SK-N-SH (cell line): ENCODE measurements around the gene ZNF783. TPM values are rescaled to one million over a fixed set of nuclear protein-coding genes. Genes with fewer than 3 reads are reported as not detected.

Experiments used
- CTCF ChIA-PET: fragments of 300-600, 350-600 bp; formaldehyde crosslinking; extraction: SDS; loops from one replicate; lab custom pipeline; 2021; lab: Yijun Ruan, JAX
- POLR2A ChIA-PET: fragments of 350-600 bp; sonication (Branson Sonifier 250); formaldehyde crosslinking; extraction: SDS; loops from one replicate; lab custom pipeline; 2020; ENCODE audit warnings: antibody characterized with exemption, inconsistent platforms; lab: Yijun Ruan, JAX
- DNase-seq: peaks from one replicate; pipeline ENCODE4 v3.0.0; 2012
- H2AFZ ChIP-seq: fragments of 200-600 bp; sonication (generic); 2 replicates; pipeline ENCODE4 v1.8.1; 2016; ENCODE audit warnings: antibody characterized with exemption, mild to moderate bottlenecking, low read depth
- H3F3A ChIP-seq: fragments of 200-600 bp; sonication (generic); replicated peaks from 2 replicates; pipeline ENCODE3; 2016; ENCODE audit warnings: antibody characterized with exemption, mild to moderate bottlenecking; ENCODE audit not compliant: insufficient read depth
- H3K27ac ChIP-seq, 2 experiments: fragments of 200-500 bp in 1 of 2; fragments of 200-600 bp in 1 of 2; sonication (Bioruptor generic) in 1 of 2; sonication (generic), shearing (Covaris generic) in 1 of 2; 2 replicates each; pipeline versions ENCODE4 v1.5.1 to v1.6.1; 2014 to 2016; ENCODE audit warnings: low read depth in 2 of 2, inconsistent platforms in 1 of 2, low read length in 1 of 2, mild to moderate bottlenecking in 1 of 2, mixed read lengths in 1 of 2
- H3K27me3 ChIP-seq: fragments of 200-600 bp; sonication (generic), shearing (Covaris generic); 2 replicates; pipeline ENCODE4 v1.6.1; 2016; ENCODE audit warnings: mixed run types; ENCODE audit not compliant: insufficient read depth
- H3K36me3 ChIP-seq, 2 experiments: fragments of 200-500 bp in 1 of 2; fragments of 200-600 bp in 1 of 2; sonication (Bioruptor generic) in 1 of 2; sonication (generic) in 1 of 2; replicated peaks in 1 of 2; 2 replicates each; pipeline versions ENCODE3 to v1.5.1; 2014 to 2016; ENCODE audit warnings: low read length in 1 of 2, mild to moderate bottlenecking in 1 of 2; ENCODE audit not compliant: insufficient read depth in 2 of 2, control insufficient read depth in 1 of 2
- H3K4me1 ChIP-seq, 2 experiments: fragments of 200-500 bp in 1 of 2; fragments of 200-600 bp in 1 of 2; sonication (Bioruptor generic) in 1 of 2; sonication (generic), shearing (Covaris generic) in 1 of 2; 2 replicates each; pipeline versions ENCODE4 v1.5.1 to v1.6.1; 2014 to 2016; ENCODE audit warnings: low read depth in 1 of 2, low read length in 1 of 2, mixed run types in 1 of 2; ENCODE audit not compliant: insufficient read depth in 2 of 2, control insufficient read depth in 1 of 2
- H3K4me2 ChIP-seq: fragments of 200-600 bp; sonication (generic), shearing (Covaris generic); 2 replicates; pipeline ENCODE4 v1.6.1; 2017; ENCODE audit warnings: mixed run types
- H3K4me3 ChIP-seq, 2 experiments: fragments of 200-500 bp in 1 of 2; fragments of 200-600 bp in 1 of 2; sonication (Bioruptor generic) in 1 of 2; sonication (generic), shearing (Covaris generic) in 1 of 2; 2 replicates each; pipeline versions ENCODE4 v1.5.1 to v1.8.1; 2014 to 2016; ENCODE audit warnings: low read depth in 2 of 2, inconsistent platforms in 1 of 2, low read length in 1 of 2, mild to moderate bottlenecking in 1 of 2, mixed read lengths in 1 of 2, moderate library complexity in 1 of 2
- H3K79me2 ChIP-seq: fragments of 200-600 bp; sonication (generic); 2 replicates; pipeline ENCODE4 v1.8.1; 2017; ENCODE audit warnings: mild to moderate bottlenecking; ENCODE audit not compliant: insufficient read depth
- H3K9ac ChIP-seq: fragments of 200-600 bp; sonication (generic); 2 replicates; pipeline ENCODE4 v1.6.1; 2017; ENCODE audit warnings: mixed run types
- H3K9me2 ChIP-seq: fragments of 200-600 bp; sonication (generic); 2 replicates; pipeline ENCODE4 v1.6.1; 2017; ENCODE audit warnings: mixed run types
- H3K9me3 ChIP-seq: fragments of 200-600 bp; sonication (generic); 2 replicates; pipeline ENCODE4 v1.6.1; 2017; ENCODE audit warnings: mixed run types, mild to moderate bottlenecking, moderate library complexity
- H4K20me1 ChIP-seq: fragments of 200-600 bp; sonication (generic); 2 replicates; pipeline ENCODE4 v1.6.1; 2017; ENCODE audit warnings: mild to moderate bottlenecking, mixed run types; ENCODE audit not compliant: insufficient read depth
- ELF1 ChIP-seq: IDR thresholded peaks from 2 replicates; pipeline ENCODE4 v1.4.0; 2012
- EP300 ChIP-seq, 2 experiments: IDR thresholded peaks; 2 replicates each; pipeline versions ENCODE4 v1.4.0 to v1.6.1; 2012; ENCODE audit warnings: borderline replicate concordance in 1 of 2, low read depth in 1 of 2, low read length in 1 of 2
- EZH2phosphoT487 ChIP-seq: fragments of 200-600 bp; sonication (generic); IDR thresholded peaks from 2 replicates; pipeline ENCODE4 v1.6.1; 2017; ENCODE audit warnings: low read depth, mixed run types, mild to moderate bottlenecking, antibody characterized with exemption, moderate library complexity, borderline replicate concordance
- FOSL2 ChIP-seq: IDR thresholded peaks from 2 replicates; pipeline ENCODE4 v1.4.0; 2012; ENCODE audit warnings: low read depth, mild to moderate bottlenecking, moderate library complexity, borderline replicate concordance
- FOXJ3 ChIP-seq: sonication (generic); formaldehyde crosslinking; IDR thresholded peaks from 2 replicates; pipeline ENCODE4 v1.5.1; 2020; ENCODE audit warnings: mild to moderate bottlenecking, missing genetic modification reagents
- GABPA ChIP-seq: IDR thresholded peaks from 2 replicates; pipeline ENCODE4 v1.4.0; 2012; ENCODE audit warnings: low read depth, mild to moderate bottlenecking
- MAX ChIP-seq: IDR thresholded peaks from 2 replicates; pipeline ENCODE4 v1.4.0; 2012; ENCODE audit warnings: low read depth
- NFIC ChIP-seq: IDR thresholded peaks from 2 replicates; pipeline ENCODE4 v1.4.0; 2012; ENCODE audit warnings: borderline replicate concordance
- NRF1 ChIP-seq: IDR thresholded peaks from 2 replicates; pipeline ENCODE4 v1.6.1; 2012; ENCODE audit warnings: low read depth, mild to moderate bottlenecking, low read length
- RXRA ChIP-seq: IDR thresholded peaks from 2 replicates; pipeline ENCODE4 v1.4.0; 2012; ENCODE audit warnings: low read depth, mild to moderate bottlenecking, borderline replicate concordance
- SMC3 ChIP-seq: IDR thresholded peaks from 2 replicates; pipeline ENCODE4 v1.6.1; 2012; ENCODE audit warnings: low read depth, low read length, improper control_type of control experiment
- TCF12 ChIP-seq: IDR thresholded peaks from 2 replicates; pipeline ENCODE4 v1.4.0; 2012
- USF2 ChIP-seq: fragments of 150-350 bp; IDR thresholded peaks from 2 replicates; pipeline ENCODE4 v1.6.1; 2017; ENCODE audit warnings: antibody characterized with exemption, low read length, low read depth, borderline replicate concordance
- ZBTB33 ChIP-seq: IDR thresholded peaks from 2 replicates; pipeline ENCODE4 v1.4.0; 2012; ENCODE audit warnings: low read depth, borderline replicate concordance
- WGBS: methylation state at CpG from one replicate; pipeline ENCODE4 v1.1.6; 2017; ENCODE audit warnings: low lambda C conversion rate; 5-methylcytosine and 5-hydroxymethylcytosine counted together
- polyA plus RNA-seq, 3 experiments: library from polyadenylated mRNA; depleted of rRNA; stranded (reverse); fragments of >200 nt; gene quantifications; 2 replicates each; pipeline ENCODE4 v1.2.3, GENCODE V29; 2012

Gene ZNF783
- polyA plus RNA-seq, 1 of the 3 experiments (the other 2 are of a cell fraction), result 12.5 TPM

- no peak overlapping the region for H3K27ac ChIP-seq
- H3K9me3 ChIP-seq, result no peaks in the 10 kb centered on the region
- peaks cover 0 to 14% of the 10 kb centered on the region in 2 experiments; a peak in 1 of 4 replicates for H3K4me1 ChIP-seq
- ChIA-PET CTCF (interaction anchor here (0.7 to 2.5 kb wide), 4 partner anchors 23 to 458 kb away, joined by 3 to 20 read pairs (median 3); partner anchors contain the start of gene ZNF783), POLR2A (interaction anchor here (1.7 to 1.8 kb wide), 2 partner anchors 10 to 22 kb away, joined by 6 read pairs; partner anchors contain the start of gene ZNF783)
- H4K20me1 ChIP-seq, result no peaks in the 10 kb centered on the region
- no peak overlapping the region for H3K9ac ChIP-seq
- no peak overlapping the region for H3K4me3 ChIP-seq
- no peak for DNase-seq
- H3K4me2 ChIP-seq, result no peak overlapping the region; the same call in 1 of the 2 replicates
- no peaks in the 10 kb centered on the region for H3K79me2 ChIP-seq
- 68% methylated on average over 2 of the region's 3 CpGs for WGBS
- H3K9me2 ChIP-seq, result no peaks in the 10 kb centered on the region
- H3F3A ChIP-seq, result no peaks in the 10 kb centered on the region
- TF ChIP-seq ZBTB33 (no peak), EP300 (IDR thresholded peaks at IDR 0.05; ENCODE audit: borderline replicate concordance in 1 of 2, low read depth in 1 of 2, low read length in 1 of 2) (no peak), GABPA (no peak), NFIC (no peak), FOSL2 (no peak), SMC3 (no peak), MAX (no peak), TCF12 (no peak), FOXJ3 (CRISPR knock-in tag) (no peak), EZH2phosphoT487 (no peak), USF2 (no peak), RXRA (no peak), ELF1 (no peak), NRF1 (no peak)
- H2AFZ ChIP-seq, result no peak overlapping the region
- no peaks in the 10 kb centered on the region for H3K27me3 ChIP-seq
- peaks cover 0 to 12% of the 10 kb centered on the region in 2 experiments for H3K36me3 ChIP-seq
Measured at GRCh38 chr7:149284343-149284742, 22.3 kb downstream of the ZNF783 start.
